Measurements from ENCODE around the gene IMPG2. TPM values are rescaled to one million over a fixed set of nuclear protein-coding genes. Genes with fewer than 3 reads are reported as not detected.

Gene IMPG2
- total and polyA plus RNA-seq, 2 experiments from 2014 or later = 0.77 TPM; not detected in 1

DNA sequence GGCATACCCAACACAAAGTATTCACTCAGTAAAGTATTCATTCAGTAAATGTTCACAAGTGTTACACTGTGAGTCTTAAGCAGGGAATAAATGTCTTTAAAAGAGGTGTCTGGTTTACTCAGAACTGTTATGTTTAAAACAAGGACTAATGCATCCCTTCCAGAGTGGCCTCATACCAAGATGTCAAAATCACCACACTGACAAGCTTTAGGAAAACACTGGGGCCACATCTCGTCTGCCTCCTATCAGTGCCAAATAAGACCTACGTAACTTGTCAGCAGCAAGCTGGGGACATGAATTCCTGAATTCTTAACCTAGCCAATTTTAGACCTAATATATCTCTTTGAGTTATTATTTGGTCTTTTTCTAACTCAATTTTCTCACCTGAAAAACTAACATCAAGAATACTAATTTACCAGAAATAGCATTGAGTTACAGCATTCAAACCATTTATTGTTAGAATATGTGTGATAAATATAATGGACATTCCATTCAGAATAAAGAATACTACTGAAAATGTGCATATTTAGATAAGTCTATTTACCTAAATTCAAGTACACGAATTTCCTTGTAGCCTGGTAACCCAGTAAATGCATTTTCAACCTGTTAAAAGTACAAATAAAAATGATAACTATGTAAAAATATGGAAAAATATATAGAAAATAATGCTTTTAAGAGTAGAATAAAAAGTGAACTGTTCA lies 51.3 kb downstream of the IMPG2 start:
- H3K27me3 ChIP-seq = no peaks in the 10 kb centered on the region
- no peaks in the 10 kb centered on the region for H3K9me2 ChIP-seq (replicated peaks; ENCODE audit: insufficient read depth)
- H3K4me2 ChIP-seq = no peak overlapping the region
- no peak for DNase-seq (ENCODE audit: low spot score)
- H2AFZ ChIP-seq = no peak overlapping the region
- no peaks in the 10 kb centered on the region for H3K79me2 ChIP-seq
- H4K20me1 ChIP-seq (ENCODE audit: insufficient read depth, poor library complexity, severe bottlenecking) = no peaks in the 10 kb centered on the region
- 60% methylated on average over 3 of the region's 3 CpGs for WGBS (ENCODE audit: low lambda C conversion rate, missing lambda C conversion rate)
- H3K4me3 ChIP-seq = no peak overlapping the region
- TF ChIP-seq, protein P1, sequence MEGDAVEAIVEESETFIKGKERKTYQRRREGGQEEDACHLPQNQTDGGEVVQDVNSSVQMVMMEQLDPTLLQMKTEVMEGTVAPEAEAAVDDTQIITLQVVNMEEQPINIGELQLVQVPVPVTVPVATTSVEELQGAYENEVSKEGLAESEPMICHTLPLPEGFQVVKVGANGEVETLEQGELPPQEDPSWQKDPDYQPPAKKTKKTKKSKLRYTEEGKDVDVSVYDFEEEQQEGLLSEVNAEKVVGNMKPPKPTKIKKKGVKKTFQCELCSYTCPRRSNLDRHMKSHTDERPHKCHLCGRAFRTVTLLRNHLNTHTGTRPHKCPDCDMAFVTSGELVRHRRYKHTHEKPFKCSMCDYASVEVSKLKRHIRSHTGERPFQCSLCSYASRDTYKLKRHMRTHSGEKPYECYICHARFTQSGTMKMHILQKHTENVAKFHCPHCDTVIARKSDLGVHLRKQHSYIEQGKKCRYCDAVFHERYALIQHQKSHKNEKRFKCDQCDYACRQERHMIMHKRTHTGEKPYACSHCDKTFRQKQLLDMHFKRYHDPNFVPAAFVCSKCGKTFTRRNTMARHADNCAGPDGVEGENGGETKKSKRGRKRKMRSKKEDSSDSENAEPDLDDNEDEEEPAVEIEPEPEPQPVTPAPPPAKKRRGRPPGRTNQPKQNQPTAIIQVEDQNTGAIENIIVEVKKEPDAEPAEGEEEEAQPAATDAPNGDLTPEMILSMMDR (IDR thresholded peaks at IDR 0.05; ENCODE audit: poor library complexity) = no peak
- no peak for TF ChIP-seq EZH2 (IDR thresholded peaks at IDR 0.05; ENCODE audit: borderline replicate concordance)
- no peak for TF ChIP-seq EZH2phosphoT487 (IDR thresholded peaks at IDR 0.05; ENCODE audit: low read depth, severe bottlenecking, unreplicated experiment)
- H3K4me1 ChIP-seq (ENCODE audit: insufficient read depth) = no peaks in the 10 kb centered on the region
- H3K36me3 ChIP-seq (replicated peaks; ENCODE audit: insufficient read depth, low read depth) = no peaks in the 10 kb centered on the region
- no peak overlapping the region for H3K27ac ChIP-seq
- H3K9me3 ChIP-seq (ENCODE audit: low read depth) = no peaks in the 10 kb centered on the region

DNA sequence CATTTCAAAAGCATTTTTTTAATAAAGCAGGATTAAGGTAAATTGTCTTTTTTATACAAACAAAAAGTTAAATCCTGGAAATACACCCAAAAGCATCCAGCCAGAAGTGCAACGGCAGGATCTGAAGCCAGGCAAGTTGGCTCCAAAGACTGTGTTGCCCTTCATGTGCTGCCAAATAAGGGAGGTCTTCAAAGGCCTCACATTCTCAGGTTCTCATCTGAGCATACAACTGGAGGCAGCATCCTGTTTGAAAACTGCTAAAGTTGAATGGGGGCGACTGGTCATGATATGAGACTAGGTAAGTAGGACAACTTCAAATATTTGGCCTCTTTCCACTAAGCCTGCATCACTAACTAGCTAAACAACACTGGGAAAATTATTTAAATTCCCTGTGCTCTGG lies 52.2 kb downstream of the IMPG2 start:
- Histone ChIP-seq H2AFZ (no peak overlapping the region), H3K4me3 (no peak overlapping the region), H3K4me2 (no peak overlapping the region), H3K79me2 (no peaks in the 10 kb centered on the region), H3K27ac (no peak overlapping the region), H3K27me3 (no peaks in the 10 kb centered on the region), H3K9me2 (replicated peaks; ENCODE audit: insufficient read depth) (no peaks in the 10 kb centered on the region), H4K20me1 (ENCODE audit: insufficient read depth, poor library complexity, severe bottlenecking) (no peaks in the 10 kb centered on the region), H3K36me3 (replicated peaks; ENCODE audit: insufficient read depth, low read depth) (no peaks in the 10 kb centered on the region), H3K4me1 (ENCODE audit: insufficient read depth) (no peaks in the 10 kb centered on the region), H3K9me3 (ENCODE audit: low read depth) (no peaks in the 10 kb centered on the region)
- DNase-seq (ENCODE audit: low spot score) = no peak
- TF ChIP-seq EZH2phosphoT487 (IDR thresholded peaks at IDR 0.05; ENCODE audit: low read depth, severe bottlenecking, unreplicated experiment) (no peak), EZH2 (IDR thresholded peaks at IDR 0.05; ENCODE audit: borderline replicate concordance) (no peak)
- TF ChIP-seq, protein P1 (IDR thresholded peaks at IDR 0.05; ENCODE audit: poor library complexity) = no peak
- 65% methylated on average over 2 of the region's 2 CpGs for WGBS (ENCODE audit: low lambda C conversion rate, missing lambda C conversion rate)

DNA sequence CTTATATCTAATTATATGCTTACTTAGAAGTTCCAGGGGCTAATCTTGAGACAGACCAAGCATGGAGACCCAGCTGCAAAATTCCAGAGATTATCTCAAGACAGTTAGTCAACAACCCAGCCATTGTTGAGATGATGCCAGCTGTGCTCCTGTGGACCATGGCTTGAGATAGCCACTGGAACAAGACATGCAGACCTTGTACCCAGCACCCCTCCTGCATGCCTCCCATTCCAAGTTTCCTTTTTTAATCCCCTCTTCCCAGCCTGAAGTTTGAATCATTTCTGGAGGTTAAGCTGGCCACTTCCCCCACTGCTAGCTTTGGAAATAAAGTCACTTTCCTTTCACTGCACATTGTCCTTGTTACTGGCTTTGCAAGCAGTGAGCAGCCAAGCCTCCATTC lies 53.8 kb downstream of the IMPG2 start:
- Histone ChIP-seq H4K20me1 (ENCODE audit: insufficient read depth, poor library complexity, severe bottlenecking) (no peaks in the 10 kb centered on the region), H3K36me3 (replicated peaks; ENCODE audit: insufficient read depth, low read depth) (no peaks in the 10 kb centered on the region), H3K27me3 (no peaks in the 10 kb centered on the region), H3K79me2 (no peaks in the 10 kb centered on the region), H3K4me2 (no peak overlapping the region), H2AFZ (no peak overlapping the region), H3K4me3 (no peak overlapping the region), H3K27ac (no peak overlapping the region), H3K9me2 (replicated peaks; ENCODE audit: insufficient read depth) (no peaks in the 10 kb centered on the region), H3K9me3 (ENCODE audit: low read depth) (no peaks in the 10 kb centered on the region), H3K4me1 (ENCODE audit: insufficient read depth) (no peaks in the 10 kb centered on the region)
- DNase-seq (ENCODE audit: low spot score) = no peak
- no peak for TF ChIP-seq EZH2phosphoT487 (IDR thresholded peaks at IDR 0.05; ENCODE audit: low read depth, severe bottlenecking, unreplicated experiment)
- TF ChIP-seq, protein P1 (IDR thresholded peaks at IDR 0.05; ENCODE audit: poor library complexity) = no peak
- no peak for TF ChIP-seq EZH2 (IDR thresholded peaks at IDR 0.05; ENCODE audit: borderline replicate concordance)

Measured in hepatocyte (in vitro differentiated cells).